ENCODE measurements around the gene SLC39A9.
"Not testable (repeated sequence)": the region's sequence is repeated elsewhere in the genome, so short reads cannot be mapped to it uniquely, and the experiment has no call there.

SLC39A9 gene

GRCh38 chr14:69427596-69427995 is 29.1 kb downstream of the SLC39A9 start:
- no peak for DNase-seq (ENCODE audit: low spot score)

- no peak for DNase-seq (ENCODE audit: low spot score)
Measured at GRCh38 chr14:69428289-69428998, 30.0 kb downstream of the SLC39A9 start.

- DNase-seq (ENCODE audit: low spot score): no peak
Measured at GRCh38 chr14:69429643-69430042, 31.2 kb downstream of the SLC39A9 start.

DNA sequence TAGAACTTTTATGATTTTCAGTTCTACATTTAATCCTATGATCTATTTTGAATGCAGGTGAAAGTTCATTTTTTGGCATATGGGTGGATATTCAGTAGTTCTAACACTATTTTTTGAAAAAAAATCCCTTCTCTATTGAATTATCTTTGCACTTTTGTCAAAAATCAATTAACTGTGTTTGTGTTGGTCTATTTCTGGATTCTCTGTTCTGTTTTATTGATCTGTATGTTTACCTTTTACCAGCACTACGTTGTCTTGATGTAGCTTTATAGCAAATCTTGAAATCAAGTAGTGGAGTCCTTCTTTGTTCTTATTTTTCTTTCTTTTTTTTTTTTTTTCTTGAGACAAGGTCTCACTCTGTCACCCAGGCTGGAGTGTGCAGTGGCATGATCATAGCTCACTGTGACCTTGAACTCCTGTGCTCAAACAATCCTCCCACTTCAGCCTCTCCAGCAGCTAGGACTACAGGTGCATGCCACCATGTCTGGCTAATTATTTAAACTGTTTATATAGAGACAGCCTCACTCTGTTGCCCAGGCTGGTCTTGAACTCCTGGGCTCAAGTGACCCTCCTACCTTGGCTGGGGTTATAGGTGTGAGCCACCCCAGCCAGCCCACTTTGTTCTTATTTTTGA is 31.9 kb downstream of the SLC39A9 start:
- DNase-seq (ENCODE audit: low spot score): no peak

DNA sequence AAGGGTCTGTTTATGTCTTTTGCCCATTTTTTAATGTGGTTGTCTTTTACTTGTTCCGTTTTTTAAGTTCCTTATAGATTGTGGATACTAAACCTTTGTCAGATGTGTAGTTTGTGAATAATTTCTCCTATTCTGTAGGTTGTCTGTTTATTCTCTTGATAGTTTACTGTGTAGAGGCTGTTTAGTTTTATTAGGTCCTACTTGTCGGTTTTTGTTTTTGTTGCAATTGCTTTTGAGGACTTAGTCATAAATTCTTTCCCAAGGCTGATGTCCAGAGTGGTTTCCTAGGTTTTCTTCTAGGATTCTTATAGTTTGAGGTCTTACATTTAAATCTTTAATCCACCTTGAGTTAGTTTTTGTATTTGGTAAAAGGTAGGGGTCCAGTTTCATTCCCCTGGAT is 33.9 kb downstream of the SLC39A9 start:
- DNase-seq (ENCODE audit: low spot score): no peak

DNA sequence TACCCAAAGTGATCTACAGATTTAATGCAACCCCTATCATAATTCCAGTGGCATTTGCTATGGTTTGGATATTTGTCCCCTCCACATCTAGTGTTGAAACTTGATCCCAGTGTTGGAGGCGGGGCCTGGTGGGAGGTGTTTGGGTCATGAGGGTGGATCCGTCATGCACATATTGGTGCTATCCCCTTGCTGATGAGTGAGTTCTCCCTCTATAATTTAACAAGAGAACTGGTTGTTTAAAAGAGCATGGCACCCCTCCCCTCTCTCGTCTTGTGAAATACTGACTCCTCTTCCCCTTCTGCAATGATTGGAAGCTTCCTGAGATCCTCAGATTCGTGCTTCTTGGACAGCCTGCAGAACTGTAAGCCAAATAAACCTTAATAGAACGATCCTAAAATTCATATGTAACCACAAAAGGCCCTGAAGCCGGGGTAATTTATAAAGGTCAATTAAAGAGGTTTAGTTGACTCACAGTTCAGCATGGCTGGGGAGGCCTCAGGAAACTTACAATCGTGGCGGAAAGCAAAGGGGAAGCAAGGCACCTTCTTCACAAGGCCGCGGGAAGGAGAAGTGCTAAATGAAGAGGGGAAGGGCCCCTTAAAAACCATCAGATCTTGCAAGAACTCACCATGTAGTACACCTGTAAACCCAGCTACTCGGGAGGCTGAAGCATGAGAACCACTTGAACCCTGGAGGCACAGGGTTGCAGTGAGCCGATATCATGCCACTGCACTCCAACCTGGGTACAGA is 41.2 kb downstream of the SLC39A9 start:
- no peak for DNase-seq (ENCODE audit: low spot score)

DNA sequence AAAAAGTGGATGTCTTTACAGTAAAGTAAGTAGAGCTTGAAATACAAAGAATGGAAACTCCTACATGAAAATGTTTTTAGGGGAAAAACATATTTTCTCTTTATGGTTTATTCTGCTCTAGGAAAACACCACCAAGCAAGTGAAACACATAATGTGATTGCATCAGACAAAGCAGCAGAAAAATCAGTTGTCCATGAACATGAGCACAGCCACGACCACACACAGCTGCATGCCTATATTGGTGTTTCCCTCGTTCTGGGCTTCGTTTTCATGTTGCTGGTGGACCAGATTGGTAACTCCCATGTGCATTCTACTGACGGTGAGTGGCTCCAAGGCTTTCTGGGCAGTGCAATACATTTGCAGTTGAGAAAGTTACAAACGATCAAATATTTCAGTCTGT is 43.5 kb downstream of the SLC39A9 start:
- DNase-seq (ENCODE audit: low spot score): peak; percentile 8

GRCh38 chr14:69443296-69443805 is 44.9 kb downstream of the SLC39A9 start:
- peak; percentile 6 for DNase-seq (ENCODE audit: low spot score)

DNA sequence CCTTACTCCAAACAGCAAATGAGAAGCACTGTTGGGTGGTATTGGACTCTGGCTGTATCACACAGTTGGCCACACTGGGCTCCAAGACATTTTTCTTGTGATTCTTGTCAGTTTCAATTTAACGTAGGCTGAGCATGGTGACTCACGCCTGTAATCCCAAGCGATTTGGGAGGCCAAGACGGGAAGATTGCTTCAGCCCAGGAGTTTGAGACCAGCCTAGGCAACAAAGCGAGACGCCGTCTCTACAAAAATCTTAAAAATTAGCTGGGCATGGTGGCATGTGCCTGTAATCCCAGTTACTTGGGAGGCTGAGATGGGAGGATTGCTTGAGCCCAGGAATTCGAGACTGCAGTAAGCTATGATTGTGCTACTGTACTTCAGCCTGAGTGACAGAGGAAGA is 50.7 kb downstream of the SLC39A9 start:
- DNase-seq (ENCODE audit: low spot score): no peak

DNA sequence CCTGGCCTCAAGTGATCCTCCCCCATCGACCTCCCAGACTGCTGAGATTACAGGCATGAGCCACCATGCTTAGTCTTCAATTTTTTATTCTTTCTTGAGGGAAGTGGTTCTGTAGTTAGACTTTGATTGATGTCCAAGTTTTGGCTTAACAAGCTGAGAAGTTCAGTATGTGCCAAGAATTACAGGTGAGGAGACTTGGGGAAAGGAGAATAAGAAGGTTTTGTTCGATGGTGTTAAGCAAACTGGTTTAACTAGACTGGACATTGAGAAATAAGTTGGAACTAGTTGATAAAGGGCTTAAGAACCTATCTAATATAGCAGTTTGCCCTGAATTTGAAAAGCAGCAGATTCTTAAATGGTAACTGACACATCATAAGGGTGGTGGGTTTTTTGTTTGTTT is 53.4 kb downstream of the SLC39A9 start:
- no peak for DNase-seq (ENCODE audit: low spot score)

GRCh38 chr14:69458350-69458749 is 59.9 kb downstream of the SLC39A9 start:
- no peak for DNase-seq (ENCODE audit: low spot score)

DNA sequence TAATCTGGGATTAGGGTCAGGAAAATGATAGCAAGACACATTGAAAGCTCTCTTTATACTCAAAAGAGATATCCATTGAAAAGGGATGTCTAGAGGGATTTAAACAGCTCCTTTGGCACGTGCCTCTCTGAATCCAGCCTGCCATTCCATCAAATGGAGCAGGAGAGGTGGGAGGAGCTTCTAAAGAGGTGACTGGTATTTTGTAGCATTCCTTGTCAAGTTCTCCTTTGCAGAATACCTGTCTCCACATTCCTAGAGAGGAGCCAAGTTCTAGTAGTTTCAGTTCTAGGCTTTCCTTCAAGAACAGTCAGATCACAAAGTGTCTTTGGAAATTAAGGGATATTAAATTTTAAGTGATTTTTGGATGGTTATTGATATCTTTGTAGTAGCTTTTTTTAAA is 60.6 kb downstream of the SLC39A9 start:
- DNase-seq (ENCODE audit: low spot score): no peak

DNA sequence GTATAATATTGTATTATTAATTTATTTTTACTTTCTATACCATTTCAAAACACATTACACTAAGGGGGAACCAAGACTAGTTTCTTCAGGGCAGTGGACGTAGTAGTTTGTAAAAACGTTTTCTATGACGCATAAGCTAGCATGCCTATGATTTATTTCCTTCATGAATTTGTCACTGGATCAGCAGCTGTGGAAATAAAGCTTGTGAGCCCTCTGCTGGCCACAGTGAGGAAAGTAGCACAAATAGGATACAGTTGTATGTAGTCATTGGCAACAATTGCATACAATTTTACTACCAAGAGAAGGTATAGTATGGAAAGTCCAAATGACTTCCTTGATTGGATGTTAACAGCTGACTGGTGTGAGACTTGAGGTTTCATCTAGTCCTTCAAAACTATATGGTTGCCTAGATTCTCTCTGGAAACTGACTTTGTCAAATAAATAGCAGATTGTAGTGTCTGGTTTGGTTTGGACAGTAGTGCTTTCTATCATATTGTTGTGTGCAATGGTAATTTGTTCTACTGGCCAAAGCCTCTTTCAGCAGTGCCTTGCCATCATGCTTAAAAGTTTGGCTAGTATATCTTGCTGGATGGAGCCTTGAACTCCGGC is 61.7 kb downstream of the SLC39A9 start:
- DNase-seq (ENCODE audit: low spot score): peak; percentile 88

DNA sequence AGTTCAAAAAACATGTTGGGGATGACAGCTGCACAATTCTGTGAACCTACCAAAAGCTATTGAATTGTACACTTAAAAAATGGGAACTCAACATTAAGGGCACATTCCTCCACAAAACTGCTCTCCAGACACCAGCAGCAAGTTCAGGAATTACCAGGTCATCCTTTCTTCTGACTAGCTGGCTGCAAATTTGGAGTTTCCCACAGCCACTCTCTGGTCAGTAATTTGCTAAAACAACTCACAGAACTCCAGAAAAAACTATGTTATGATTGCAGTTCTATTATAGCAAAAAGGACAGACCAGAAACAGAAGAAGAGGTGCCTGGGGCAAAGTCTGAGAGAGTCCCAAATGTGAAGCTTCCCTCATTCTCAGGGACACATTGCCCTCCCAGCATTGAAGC is 65.9 kb downstream of the SLC39A9 start:
- DNase-seq (ENCODE audit: low spot score): no peak

- peak; percentile 99 for DNase-seq (ENCODE audit: low spot score)
Measured at GRCh38 chr14:69464829-69465228, 66.3 kb downstream of the SLC39A9 start.

GRCh38 chr14:69468949-69469348 is 70.5 kb downstream of the SLC39A9 start:
- no peak for DNase-seq (ENCODE audit: low spot score)

DNA sequence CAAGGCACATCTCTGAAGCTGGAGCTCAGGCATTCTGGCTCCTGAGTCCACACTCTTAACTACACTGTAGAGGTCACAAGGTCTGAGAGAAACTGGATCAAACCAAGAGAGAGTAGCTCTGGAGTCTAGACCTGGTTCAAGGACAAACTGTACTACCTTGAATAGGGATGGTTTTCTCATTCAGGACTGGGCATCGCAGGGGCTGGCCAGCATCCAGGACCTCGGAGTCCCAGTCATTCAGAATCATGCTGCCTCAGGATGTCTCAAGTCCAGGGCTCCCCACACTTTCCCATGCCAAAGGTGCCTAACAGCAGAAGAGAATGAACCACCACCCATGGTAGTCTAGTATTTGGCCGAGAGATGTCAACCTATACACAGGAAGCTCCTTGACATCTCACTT is 72.9 kb downstream of the SLC39A9 start:
- no peak for DNase-seq (ENCODE audit: low spot score)

DNA sequence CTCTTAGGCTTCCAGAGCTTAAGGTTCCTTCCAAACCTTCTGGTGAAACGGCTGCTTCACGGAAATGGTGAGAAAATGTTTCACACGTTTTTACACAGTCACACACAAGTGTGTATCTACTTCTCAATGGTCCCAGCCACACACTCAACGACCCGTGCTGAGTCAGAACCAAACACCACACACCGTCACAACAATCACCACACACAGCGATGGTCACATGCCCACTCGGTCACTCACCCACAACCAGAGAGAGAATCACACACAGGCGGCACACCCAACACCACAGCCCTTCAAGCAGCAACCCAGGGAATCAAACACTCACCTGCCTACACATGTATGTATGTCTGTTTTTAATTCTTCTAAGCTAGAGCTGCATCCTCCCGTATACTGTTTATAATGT is 73.4 kb downstream of the SLC39A9 start:
- DNase-seq (ENCODE audit: low spot score): no peak

GRCh38 chr14:69473260-69473659 is 74.8 kb downstream of the SLC39A9 start:
- peak; percentile 57 for DNase-seq (ENCODE audit: low spot score)

DNA sequence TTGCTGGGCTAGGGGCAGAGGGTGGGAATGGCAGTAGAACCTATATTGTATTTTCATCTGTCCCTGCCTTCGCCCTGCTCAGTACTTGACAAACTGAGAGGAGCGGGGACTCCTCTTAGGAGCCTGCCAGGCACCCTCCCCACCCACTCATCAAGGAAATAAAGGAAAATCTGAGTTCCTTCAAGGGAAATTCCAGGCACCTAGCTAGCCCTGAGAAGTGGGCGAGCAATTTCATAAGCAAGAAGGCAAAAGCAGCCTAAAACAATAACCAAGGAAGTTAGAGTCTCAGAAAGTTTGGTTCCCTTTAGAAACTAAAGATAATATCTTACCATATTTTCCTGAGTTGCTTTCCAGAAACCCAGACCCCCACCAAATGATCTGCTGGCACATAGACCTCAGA is 75.5 kb downstream of the SLC39A9 start:
- DNase-seq (ENCODE audit: low spot score): peak; percentile 19

- peak; percentile 31 for DNase-seq (ENCODE audit: low spot score)
Measured at GRCh38 chr14:69475194-69475818, 76.8 kb downstream of the SLC39A9 start.

DNA sequence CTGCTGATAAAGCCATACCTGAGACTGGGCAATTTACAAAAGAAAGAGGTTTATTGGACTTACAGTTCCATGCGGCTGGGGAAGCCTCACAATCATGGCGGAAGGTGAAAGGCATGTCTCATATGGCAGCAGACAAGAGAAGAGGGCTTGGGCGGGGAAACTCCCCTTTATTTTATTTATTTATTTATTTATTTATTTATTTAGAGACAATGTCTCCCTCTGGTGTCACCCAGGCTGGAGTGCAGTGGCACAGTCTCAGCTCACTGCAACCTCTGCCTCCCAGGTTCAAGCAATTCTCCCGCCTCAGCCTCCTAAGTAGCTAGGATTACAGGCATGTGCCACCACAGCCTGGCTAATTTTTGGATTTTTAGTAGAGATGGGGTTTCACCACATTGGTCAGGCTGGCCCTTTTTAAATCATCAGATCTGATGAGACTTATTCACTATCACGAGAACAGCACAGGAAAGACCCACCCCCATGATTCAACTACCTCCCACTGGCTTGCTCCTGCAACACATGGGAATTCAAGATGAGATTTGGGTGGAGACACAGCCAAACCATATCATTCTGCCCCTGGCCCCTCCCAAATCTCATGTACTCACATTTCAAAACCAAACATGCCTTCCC is 78.4 kb downstream of the SLC39A9 start:
- not testable (repeated sequence) for DNase-seq (ENCODE audit: low spot score)
